Upper lobe of left lung (tissue), 6 donors: Measurements from ENCODE around the gene LRRC75B. TPM values are rescaled to one million over a fixed set of nuclear protein-coding genes. Genes with fewer than 3 reads are reported as not detected.
"Not testable (repeated sequence)": the region's sequence is repeated elsewhere in the genome, so short reads cannot be mapped to it uniquely, and the experiment has no call there.

ENCODE experiments used
- ATAC-seq, 2 donors: fragments of 200-7000 bp; cut with Tn5 transposase; one replicate each; pipeline ENCODE4 v1.9.1; 2022; ENCODE audit warnings: mild to moderate bottlenecking in 2 of 2, moderate library complexity in 2 of 2; ENCODE audit not compliant: low FRiP score in 2 of 2
- DNase-seq, 2 donors: peaks; one replicate each; pipeline ENCODE4 v3.0.0-alpha.2; 2019 to 2020
- H3K27ac ChIP-seq, 4 donors: fragments of 200-600 bp; sonication (generic); one replicate each; pipeline ENCODE4 v1.5.1; 2016 to 2019
- H3K27me3 ChIP-seq, 4 donors: fragments of 200-600 bp; sonication (generic); one replicate each; pipeline ENCODE4 v1.5.1; 2017 to 2019
- H3K36me3 ChIP-seq, 4 donors: fragments of 200-600 bp; sonication (generic); one replicate each; pipeline ENCODE4 v1.5.1; 2016 to 2019
- H3K4me1 ChIP-seq, 4 donors: fragments of 200-600 bp; sonication (generic); one replicate each; pipeline ENCODE4 v1.5.1; 2018 to 2019
- H3K4me3 ChIP-seq, 4 donors: fragments of 200-600 bp; sonication (generic); one replicate each; pipeline ENCODE4 v1.5.1; 2017 to 2019; ENCODE audit warnings: mild to moderate bottlenecking in 2 of 4, moderate library complexity in 1 of 4
- H3K9me3 ChIP-seq, 4 donors: fragments of 200-600 bp; sonication (generic); one replicate each; pipeline ENCODE4 v1.5.1; 2018 to 2019
- EP300 ChIP-seq, 4 donors: sonication (generic); formaldehyde crosslinking; IDR thresholded peaks; one replicate each; pipeline ENCODE4 v1.5.1; 2017; ENCODE audit warnings: antibody characterized with exemption in 4 of 4, control low read depth in 2 of 4
- POLR2A ChIP-seq, 4 donors: fragments of 450-650 bp; IDR thresholded peaks; one replicate each; pipeline ENCODE4 v1.5.1; 2016 to 2017; ENCODE audit warnings: antibody characterized with exemption in 4 of 4, mild to moderate bottlenecking in 2 of 4
- POLR2AphosphoS5 ChIP-seq, 2 donors: sonication (generic); formaldehyde crosslinking; IDR thresholded peaks; one replicate each; pipeline ENCODE4 v1.5.1; 2017; ENCODE audit warnings: antibody characterized with exemption in 2 of 2
- WGBS, 2 donors: methylation state at CpG; one replicate each; pipeline ENCODE4 v1.1.5; 2017 to 2018; 5-methylcytosine and 5-hydroxymethylcytosine counted together
- total RNA-seq, 6 donors: library from RNA; depleted of rRNA in 4 of 6; stranded (reverse); fragments of >200 nt in 4 of 6; gene quantifications; one replicate each; pipeline versions ENCODE4 v1.1.0 to v1.2.1, GENCODE V29; 2016 to 2021
- TF ChIP-seq, protein P1 (sequence below), 6 experiments: fragments of 450-650 bp in 4 of 6; fragments of 200-600 bp in 2 of 6; sonication (generic) in 2 of 6; IDR thresholded peaks; one replicate each; pipeline ENCODE4 v1.5.1; 2016 to 2019; ENCODE audit warnings: antibody characterized with exemption in 6 of 6
- donor health status: DM: no; HTN: no; CAD: no; lungs with moderate emphysema.
- donor health status: DM: no; HTN: yes; CAD: no; lungs with severe emphysema.

The LRRC75B gene, protein sequence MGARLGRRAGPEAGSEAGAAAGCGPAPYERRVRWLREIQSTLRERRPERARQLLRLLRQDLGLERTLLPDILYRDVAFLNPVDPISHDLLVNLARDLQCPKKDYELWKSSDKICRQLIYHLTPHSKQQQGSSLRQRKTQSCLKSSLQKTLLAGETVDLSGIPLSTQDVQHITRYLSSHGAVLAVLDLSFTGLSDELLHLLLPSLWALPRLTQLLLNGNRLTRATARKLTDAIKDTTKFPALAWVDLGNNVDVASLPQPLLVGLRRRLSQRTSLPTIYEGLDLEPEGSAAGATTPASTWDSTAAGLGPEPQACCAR
- 10 to 100 TPM in 4 of 6 donors, 1 to 10 TPM in 2; 9.7 to 50.3 (median 13.2) TPM for total RNA-seq

DNA sequence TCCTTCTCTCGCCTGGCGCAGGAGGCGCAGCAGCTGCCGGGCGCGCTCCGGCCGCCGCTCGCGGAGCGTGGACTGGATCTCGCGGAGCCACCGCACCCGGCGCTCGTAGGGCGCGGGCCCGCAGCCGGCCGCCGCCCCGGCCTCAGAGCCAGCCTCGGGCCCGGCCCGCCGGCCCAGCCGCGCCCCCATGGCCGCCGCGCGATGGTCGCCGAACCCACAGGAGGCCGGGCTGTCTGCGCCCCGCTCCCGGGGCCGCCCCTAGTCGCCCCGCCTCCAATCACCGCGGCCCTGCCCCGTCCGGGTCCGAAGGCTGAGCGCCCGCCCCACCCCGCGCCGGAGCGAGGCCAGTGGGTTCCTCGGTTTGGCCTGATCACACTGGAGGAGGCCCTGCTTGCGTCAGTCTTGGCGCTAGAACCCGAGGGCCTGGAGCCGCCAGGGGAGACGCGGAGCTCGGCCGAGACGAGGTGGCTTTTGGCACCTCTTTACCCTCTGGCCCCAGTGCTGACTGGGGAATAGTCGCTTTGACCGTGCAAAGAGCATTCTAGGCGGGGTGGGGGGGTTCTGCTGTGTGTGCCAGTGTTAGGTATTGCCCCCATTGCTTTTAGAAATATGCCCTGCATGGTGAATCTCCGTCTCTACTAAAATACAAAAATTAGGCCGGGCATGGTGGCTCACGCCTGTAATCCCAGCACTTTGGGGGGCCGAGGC, at the start of gene LRRC75B:
LRRC75B (minus strand) TSS at position 223 of the 708 bp plus-strand sequence; CDS start at position 189, 34 bp downstream.
- Histone ChIP-seq H3K9me3 (no peaks in the 10 kb centered on the region), H3K27ac (peak within 1 kb of the TSS; percentile 63 to 81 (median 76)), H3K36me3 (peaks cover 0 to 9% (median 3%) of the 10 kb centered on the region in 4 donors), H3K4me1 (peaks cover 10 to 31% (median 20%) of the 10 kb centered on the region in 4 donors), H3K27me3 (no peaks in the 10 kb centered on the region), H3K4me3 (peak within 1 kb of the TSS; percentile 59 to 83 (median 73))
- TF ChIP-seq POLR2A (IDR thresholded peaks at IDR 0.05) (peak in 1 of 4 donors; percentile 56), POLR2AphosphoS5 (IDR thresholded peaks at IDR 0.05) (peak; percentile 37 to 42), EP300 (IDR thresholded peaks at IDR 0.05) (no peak)
- TF ChIP-seq, protein P1, sequence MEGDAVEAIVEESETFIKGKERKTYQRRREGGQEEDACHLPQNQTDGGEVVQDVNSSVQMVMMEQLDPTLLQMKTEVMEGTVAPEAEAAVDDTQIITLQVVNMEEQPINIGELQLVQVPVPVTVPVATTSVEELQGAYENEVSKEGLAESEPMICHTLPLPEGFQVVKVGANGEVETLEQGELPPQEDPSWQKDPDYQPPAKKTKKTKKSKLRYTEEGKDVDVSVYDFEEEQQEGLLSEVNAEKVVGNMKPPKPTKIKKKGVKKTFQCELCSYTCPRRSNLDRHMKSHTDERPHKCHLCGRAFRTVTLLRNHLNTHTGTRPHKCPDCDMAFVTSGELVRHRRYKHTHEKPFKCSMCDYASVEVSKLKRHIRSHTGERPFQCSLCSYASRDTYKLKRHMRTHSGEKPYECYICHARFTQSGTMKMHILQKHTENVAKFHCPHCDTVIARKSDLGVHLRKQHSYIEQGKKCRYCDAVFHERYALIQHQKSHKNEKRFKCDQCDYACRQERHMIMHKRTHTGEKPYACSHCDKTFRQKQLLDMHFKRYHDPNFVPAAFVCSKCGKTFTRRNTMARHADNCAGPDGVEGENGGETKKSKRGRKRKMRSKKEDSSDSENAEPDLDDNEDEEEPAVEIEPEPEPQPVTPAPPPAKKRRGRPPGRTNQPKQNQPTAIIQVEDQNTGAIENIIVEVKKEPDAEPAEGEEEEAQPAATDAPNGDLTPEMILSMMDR (IDR thresholded peaks at IDR 0.05): peak in 1 of 6 experiments; percentile 11
- WGBS, 2 donors: 14 to 62% methylated on average over 5 to 22 of the region's 72 CpGs
- ATAC-seq: peak; percentile 82 to 95
- DNase-seq: peak; percentile 90 to 97

- not testable (repeated sequence) for H3K27ac ChIP-seq, H3K36me3 ChIP-seq, DNase-seq, H3K4me3 ChIP-seq, H3K9me3 ChIP-seq, H3K27me3 ChIP-seq, H3K4me1 ChIP-seq
- peak in 1 of 2 donors; percentile 55 for ATAC-seq
- WGBS, 2 donors: 80 to 100% methylated on average over 1 of the region's 1 CpG
These were observed 49.4 kb upstream of the LRRC75B start for GRCh38 chr22:24642307-24642706.

GRCh38 chr22:24636513-24636912, 43.6 kb upstream of the LRRC75B start:
- not testable (repeated sequence) for H3K36me3 ChIP-seq, H3K4me3 ChIP-seq, H3K27ac ChIP-seq, H3K27me3 ChIP-seq, DNase-seq, H3K9me3 ChIP-seq, ATAC-seq
- H3K4me1 ChIP-seq: peaks cover 1 to 27% (median 7%) of the 10 kb centered on the region in 4 donors
- WGBS, 2 donors: 87 to 93% methylated on average over 3 of the region's 3 CpGs

GRCh38 chr22:24634776-24635389, 42.0 kb upstream of the LRRC75B start:
- H3K9me3 ChIP-seq, ATAC-seq, H3K4me3 ChIP-seq, DNase-seq, H3K27ac ChIP-seq, H3K27me3 ChIP-seq, H3K36me3 ChIP-seq: not testable (repeated sequence)
- peaks cover 4 to 41% (median 17%) of the 10 kb centered on the region in 4 donors for H3K4me1 ChIP-seq
- WGBS, 2 donors: 34 to 41% methylated on average over 3 to 10 of the region's 10 CpGs

GRCh38 chr22:24633231-24634023, 40.6 kb upstream of the LRRC75B start:
- H3K27ac ChIP-seq: peak overlapping the region in 3 of 4 donors; percentile 12 to 78 (median 77)
- H3K4me3 ChIP-seq: peak overlapping the region in 2 of 4 donors; percentile 12 to 31
- DNase-seq, H3K36me3 ChIP-seq, H3K27me3 ChIP-seq, H3K9me3 ChIP-seq: not testable (repeated sequence)
- WGBS, 2 donors: 40 to 52% methylated on average over 15 to 16 of the region's 16 CpGs
- peak in 1 of 2 donors; percentile 26 for ATAC-seq
- peaks cover 4 to 48% (median 17%) of the 10 kb centered on the region in 4 donors for H3K4me1 ChIP-seq

- peak in 1 of 2 donors; percentile 57 for DNase-seq
- not testable (repeated sequence) for ATAC-seq, H3K9me3 ChIP-seq, H3K27me3 ChIP-seq, H3K36me3 ChIP-seq
- TF ChIP-seq POLR2A (IDR thresholded peaks at IDR 0.05): peak in 1 of 4 donors; percentile 19
- TF ChIP-seq, protein P1 (IDR thresholded peaks at IDR 0.05): peak in 1 of 6 experiments; percentile 10
- peak overlapping the region in 1 of 4 donors; percentile 31 for H3K4me3 ChIP-seq
- H3K4me1 ChIP-seq: peaks cover 4 to 48% (median 17%) of the 10 kb centered on the region in 4 donors
- 29% methylated on average over 6 of the region's 13 CpGs; no CpG with 5 or more reads in 1 of the 2 donors for whole genome bisulfite sequencing, 2 donors
- peak overlapping the region in 2 of 4 donors; percentile 77 to 78 for H3K27ac ChIP-seq
These were observed 39.8 kb upstream of the LRRC75B start for GRCh38 chr22:24632642-24633041.

DNA sequence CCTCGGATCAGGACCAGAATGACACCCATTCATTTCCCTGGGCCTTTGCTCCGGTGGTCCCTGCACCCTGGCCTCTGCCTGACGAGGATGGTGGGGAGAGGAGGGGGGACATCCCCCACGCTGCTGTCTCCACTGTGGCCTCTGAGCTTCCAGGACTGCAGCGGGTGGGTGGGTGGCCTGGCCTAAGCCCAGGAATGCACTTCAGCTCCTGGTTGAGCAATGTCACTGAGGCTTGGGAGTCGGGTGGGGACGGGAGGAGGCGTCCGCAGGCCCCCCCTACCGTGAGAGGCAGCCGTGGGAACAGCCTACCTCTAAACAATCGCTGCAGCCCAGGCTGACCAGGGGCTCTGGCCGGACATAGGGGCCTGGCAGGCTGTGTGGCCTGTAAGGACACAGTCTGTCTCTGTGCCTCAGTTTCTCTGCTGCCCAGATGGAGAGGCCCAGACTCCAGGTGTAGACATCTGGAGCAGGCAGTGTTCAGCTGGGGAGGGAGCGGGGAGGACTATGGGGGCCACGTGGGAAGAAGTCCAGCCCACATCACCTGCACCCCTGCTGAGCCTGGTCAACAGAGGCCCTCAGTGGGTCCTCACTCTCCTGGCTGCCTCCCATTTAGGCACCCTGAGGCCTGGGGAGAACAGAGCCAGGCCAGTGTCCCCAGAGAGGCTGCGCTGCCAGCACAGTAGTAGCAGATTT, 38.7 kb upstream of the LRRC75B start:
- H3K27me3 ChIP-seq, H3K36me3 ChIP-seq, H3K9me3 ChIP-seq, H3K4me3 ChIP-seq, ATAC-seq: not testable (repeated sequence)
- Histone ChIP-seq H3K27ac (peak overlapping the region; percentile 43 to 78 (median 74)), H3K4me1 (peaks cover 4 to 48% (median 17%) of the 10 kb centered on the region in 4 donors)
- WGBS, 2 donors: 38 to 86% methylated on average over 2 to 13 of the region's 16 CpGs
- peak; percentile 76 to 83 for DNase-seq

GRCh38 chr22:24630812-24631427, 38.0 kb upstream of the LRRC75B start:
- H3K36me3 ChIP-seq, H3K27me3 ChIP-seq, ATAC-seq, H3K9me3 ChIP-seq, H3K4me3 ChIP-seq, DNase-seq: not testable (repeated sequence)
- peaks cover 4 to 48% (median 17%) of the 10 kb centered on the region in 4 donors for H3K4me1 ChIP-seq
- WGBS, 2 donors: 18 to 27% methylated on average over 7 of the region's 7 CpGs
- H3K27ac ChIP-seq: peak overlapping the region; percentile 43 to 78 (median 74)
